Parathyroid adenoma (tissue), 2 donors: ENCODE data around the gene NIN.

Source experiments
- H2AFZ ChIP-seq: fragments of 300-600 bp; sonication (generic); one replicate; pipeline ENCODE4 v1.7.0; 2017; ENCODE audit warnings: antibody characterized with exemption, mild to moderate bottlenecking
- H3K27ac ChIP-seq: fragments of 300-600 bp; sonication (generic); one replicate; pipeline ENCODE4 v1.7.0; 2017
- H3K27me3 ChIP-seq: fragments of 300-600 bp; sonication (generic); one replicate; pipeline ENCODE4 v1.7.0; 2017; ENCODE audit warnings: low read length; ENCODE audit not compliant: control insufficient read depth, insufficient read depth
- H3K36me3 ChIP-seq: fragments of 300-600 bp; sonication (generic); one replicate; pipeline ENCODE4 v1.7.0; 2017; ENCODE audit warnings: low read length; ENCODE audit not compliant: control insufficient read depth, insufficient read depth
- H3K4me1 ChIP-seq: fragments of 300-600 bp; sonication (generic); one replicate; pipeline ENCODE4 v1.7.0; 2017; ENCODE audit warnings: control low read depth
- H3K4me2 ChIP-seq: fragments of 300-600 bp; sonication (generic); one replicate; pipeline ENCODE4 v1.7.0; 2017; ENCODE audit warnings: low read length
- H3K4me3 ChIP-seq: fragments of 300-600 bp; sonication (generic); one replicate; pipeline ENCODE4 v1.7.0; 2017; ENCODE audit warnings: low read depth, low read length
- H3K79me2 ChIP-seq: fragments of 300-600 bp; sonication (generic); one replicate; pipeline ENCODE4 v1.7.0; 2017; ENCODE audit warnings: control low read depth
- H3K9ac ChIP-seq: fragments of 300-600 bp; sonication (generic); one replicate; pipeline ENCODE4 v1.7.0; 2017; ENCODE audit warnings: mild to moderate bottlenecking
- H3K9me3 ChIP-seq: fragments of 300-600 bp; sonication (generic); one replicate; pipeline ENCODE4 v1.7.0; 2017; ENCODE audit warnings: low read length; ENCODE audit not compliant: control insufficient read depth
- TF ChIP-seq, protein P1 (sequence below): fragments of 300-600 bp; sonication (generic); IDR thresholded peaks from one replicate; pipeline ENCODE4 v1.7.0; 2017; ENCODE audit warnings: antibody characterized with exemption, mild to moderate bottlenecking
- donor health status: primary hyperparathyroidism.

The NIN gene

GRCh38 chr14:50853891-50854290, 22.9 kb upstream of the NIN start:
- Histone ChIP-seq H3K4me2 (no peak overlapping the region), H3K27me3 (no peaks in the 10 kb centered on the region), H3K9ac (no peak overlapping the region), H3K36me3 (no peaks in the 10 kb centered on the region), H3K4me3 (no peak overlapping the region), H3K79me2 (no peaks in the 10 kb centered on the region), H3K4me1 (no peaks in the 10 kb centered on the region), H2AFZ (no peak overlapping the region), H3K27ac (no peak overlapping the region), H3K9me3 (no peaks in the 10 kb centered on the region)
- TF ChIP-seq, protein P1, sequence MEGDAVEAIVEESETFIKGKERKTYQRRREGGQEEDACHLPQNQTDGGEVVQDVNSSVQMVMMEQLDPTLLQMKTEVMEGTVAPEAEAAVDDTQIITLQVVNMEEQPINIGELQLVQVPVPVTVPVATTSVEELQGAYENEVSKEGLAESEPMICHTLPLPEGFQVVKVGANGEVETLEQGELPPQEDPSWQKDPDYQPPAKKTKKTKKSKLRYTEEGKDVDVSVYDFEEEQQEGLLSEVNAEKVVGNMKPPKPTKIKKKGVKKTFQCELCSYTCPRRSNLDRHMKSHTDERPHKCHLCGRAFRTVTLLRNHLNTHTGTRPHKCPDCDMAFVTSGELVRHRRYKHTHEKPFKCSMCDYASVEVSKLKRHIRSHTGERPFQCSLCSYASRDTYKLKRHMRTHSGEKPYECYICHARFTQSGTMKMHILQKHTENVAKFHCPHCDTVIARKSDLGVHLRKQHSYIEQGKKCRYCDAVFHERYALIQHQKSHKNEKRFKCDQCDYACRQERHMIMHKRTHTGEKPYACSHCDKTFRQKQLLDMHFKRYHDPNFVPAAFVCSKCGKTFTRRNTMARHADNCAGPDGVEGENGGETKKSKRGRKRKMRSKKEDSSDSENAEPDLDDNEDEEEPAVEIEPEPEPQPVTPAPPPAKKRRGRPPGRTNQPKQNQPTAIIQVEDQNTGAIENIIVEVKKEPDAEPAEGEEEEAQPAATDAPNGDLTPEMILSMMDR = no peak

DNA sequence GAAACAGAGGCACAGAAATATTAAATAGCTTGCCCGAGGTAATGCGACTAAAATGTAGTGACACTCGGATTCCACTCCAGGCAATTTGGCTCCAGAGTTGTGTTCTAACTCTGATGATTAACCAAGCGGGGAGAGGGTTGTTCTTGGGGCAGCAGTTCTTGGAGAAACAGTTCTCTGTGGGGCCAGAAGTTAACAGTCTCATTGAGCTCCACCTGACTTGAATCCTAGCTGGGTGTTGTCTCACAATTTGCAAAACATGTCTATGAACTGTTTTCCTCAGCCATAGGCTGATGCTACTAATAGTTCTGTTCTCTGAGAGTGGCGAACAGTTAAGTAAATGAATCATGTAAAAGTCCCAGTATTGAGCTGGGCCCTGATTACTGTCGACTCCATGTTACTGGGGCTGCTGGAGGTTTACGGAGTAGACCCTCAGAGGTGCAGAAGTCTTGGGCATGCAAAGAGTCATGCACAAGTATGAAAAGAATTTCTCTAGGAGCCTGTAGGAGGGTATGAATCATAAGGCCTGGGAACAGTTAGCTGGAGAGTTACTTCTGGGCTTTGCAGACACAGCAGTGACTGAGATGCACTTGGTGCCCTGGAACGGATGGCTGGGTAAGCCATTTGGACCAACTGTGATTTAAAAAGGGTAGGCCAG, 15.4 kb upstream of the NIN start:
- H2AFZ ChIP-seq = no peak overlapping the region
- no peaks in the 10 kb centered on the region for H3K79me2 ChIP-seq
- H3K9ac ChIP-seq = no peak overlapping the region
- no peaks in the 10 kb centered on the region for H3K9me3 ChIP-seq
- TF ChIP-seq, protein P1 = no peak
- no peak overlapping the region for H3K4me3 ChIP-seq
- H3K36me3 ChIP-seq = no peaks in the 10 kb centered on the region
- no peak overlapping the region for H3K4me2 ChIP-seq
- H3K27ac ChIP-seq = no peak overlapping the region
- no peaks in the 10 kb centered on the region for H3K27me3 ChIP-seq
- H3K4me1 ChIP-seq = no peaks in the 10 kb centered on the region

GRCh38 chr14:50845166-50845565, 14.2 kb upstream of the NIN start:
- Histone ChIP-seq H3K79me2 (no peaks in the 10 kb centered on the region), H3K27me3 (no peaks in the 10 kb centered on the region), H3K36me3 (no peaks in the 10 kb centered on the region), H3K4me1 (no peaks in the 10 kb centered on the region), H3K9me3 (no peaks in the 10 kb centered on the region), H2AFZ (no peak overlapping the region), H3K4me3 (no peak overlapping the region), H3K27ac (no peak overlapping the region), H3K9ac (no peak overlapping the region), H3K4me2 (no peak overlapping the region)
- TF ChIP-seq, protein P1 = no peak

GRCh38 chr14:50844391-50844790, 13.4 kb upstream of the NIN start:
- no peak overlapping the region for H3K4me2 ChIP-seq
- H3K36me3 ChIP-seq = no peaks in the 10 kb centered on the region
- no peak overlapping the region for H3K9ac ChIP-seq
- H3K79me2 ChIP-seq = no peaks in the 10 kb centered on the region
- H3K4me1 ChIP-seq = no peaks in the 10 kb centered on the region
- no peaks in the 10 kb centered on the region for H3K9me3 ChIP-seq
- H3K4me3 ChIP-seq = no peak overlapping the region
- no peaks in the 10 kb centered on the region for H3K27me3 ChIP-seq
- no peak overlapping the region for H2AFZ ChIP-seq
- TF ChIP-seq, protein P1 = no peak
- no peak overlapping the region for H3K27ac ChIP-seq

DNA sequence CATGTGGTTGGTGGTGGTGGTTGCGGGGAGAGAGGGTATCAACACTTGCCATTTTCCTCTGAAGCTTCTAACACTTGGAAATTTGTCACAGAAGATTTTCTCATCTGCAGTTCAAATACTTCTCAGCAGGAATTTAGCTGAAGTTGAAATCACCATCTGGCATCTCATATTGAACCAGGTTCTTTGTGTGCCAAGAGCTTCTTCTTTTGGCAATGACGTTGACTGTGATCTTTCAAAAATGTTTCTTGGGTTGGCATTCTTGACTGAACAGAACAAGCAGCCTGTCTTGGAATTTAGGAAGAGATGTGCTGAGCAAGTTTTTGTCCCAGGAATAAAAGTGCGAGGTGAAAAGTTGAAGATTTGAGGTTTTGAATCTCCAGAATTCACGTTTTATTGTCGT, 8.7 kb upstream of the NIN start:
- TF ChIP-seq, protein P1 = no peak

More for the DNA sequence above, 8.7 kb upstream of the NIN start:
- no peaks in the 10 kb centered on the region for H3K79me2 ChIP-seq
- no peak overlapping the region for H2AFZ ChIP-seq
- no peaks in the 10 kb centered on the region for H3K4me1 ChIP-seq
- H3K27me3 ChIP-seq = no peaks in the 10 kb centered on the region
- H3K9ac ChIP-seq = no peak overlapping the region
- H3K4me2 ChIP-seq = no peak overlapping the region
- no peak overlapping the region for H3K4me3 ChIP-seq
- no peaks in the 10 kb centered on the region for H3K9me3 ChIP-seq
- H3K27ac ChIP-seq = no peak overlapping the region
- H3K36me3 ChIP-seq = no peaks in the 10 kb centered on the region
